AG04449 (cell line): ENCODE data around the gene PRR3.
"Not testable (repeated sequence)": the region's sequence is repeated elsewhere in the genome, so short reads cannot be mapped to it uniquely, and the experiment has no call there.

Experiments
- CTCF ChIA-PET: fragments of 350-600 bp; formaldehyde crosslinking; extraction: SDS; loops from one replicate; lab custom pipeline; 2021; ENCODE audit warnings: antibody characterized with exemption; lab: Yijun Ruan, JAX
- POLR2A ChIA-PET: fragments of 400-600, 350-600 bp; formaldehyde crosslinking; extraction: SDS; loops from one replicate; lab custom pipeline; 2020; ENCODE audit warnings: antibody characterized with exemption, inconsistent platforms; lab: Yijun Ruan, JAX
- DNase-seq: peaks from one replicate; pipeline ENCODE4 v3.0.0-alpha.2; 2010; ENCODE audit warnings: low read depth, low spot score
- H3K4me3 ChIP-seq: 2 replicates; pipeline ENCODE4 v1.5.1; 2011; ENCODE audit warnings: low read depth, mild to moderate bottlenecking, control low read depth, low read length
- CTCF ChIP-seq: IDR thresholded peaks from one replicate; pipeline ENCODE4 v1.5.1; 2011; ENCODE audit warnings: mild to moderate bottlenecking, moderate library complexity, low read length, control low read depth, inconsistent platforms; ENCODE audit not compliant: insufficient read depth; ENCODE audit errors: missing control alignments

PRR3 gene

GRCh38 chr6:30529349-30529875, 27.7 kb upstream of the PRR3 start:
- POLR2A ChIA-PET, DNase-seq, H3K4me3 ChIP-seq: not testable (repeated sequence)
- CTCF ChIA-PET: interaction anchor here (0.8 to 18.1 kb wide), 8 partner anchors 11 to 46 kb away, joined by 3 to 388 read pairs (median 4); no protein-coding TSS in a partner anchor

GRCh38 chr6:30530014-30530413, 27.1 kb upstream of the PRR3 start:
- DNase-seq: no peak
- POLR2A ChIA-PET: no interaction called here
- CTCF ChIA-PET: interaction anchor here (0.8 to 18.1 kb wide), 8 partner anchors 12 to 46 kb away, joined by 3 to 388 read pairs (median 4); no protein-coding TSS in a partner anchor
- H3K4me3 ChIP-seq: no peak overlapping the region
- TF ChIP-seq CTCF: no peak

GRCh38 chr6:30533460-30534294, 23.4 kb upstream of the PRR3 start:
- H3K4me3 ChIP-seq: no peak overlapping the region
- CTCF ChIA-PET: interaction anchor here (0.9 to 18.1 kb wide), 4 partner anchors 9 to 553 kb away, joined by 3 to 388 read pairs (median 136); no protein-coding TSS in a partner anchor
- POLR2A ChIA-PET: interaction anchor here (1.5 kb wide), 1 partner anchor 43 kb away, joined by 3 read pairs; no protein-coding TSS in a partner anchor
- TF ChIP-seq CTCF: no peak
- DNase-seq: no peak

GRCh38 chr6:30537931-30538330, 19.2 kb upstream of the PRR3 start:
- no peak for DNase-seq
- ChIA-PET CTCF (interaction anchor here (0.9 to 23.8 kb wide), 6 partner anchors 13 to 84 kb away, joined by 3 to 788 read pairs (median 136); partner anchors contain the start of genes GNL1 and PRR3), POLR2A (no interaction called here)
- H3K4me3 ChIP-seq: no peak overlapping the region
- no peak for TF ChIP-seq CTCF

- CTCF ChIA-PET: interaction anchor here (0.6 to 23.8 kb wide), 39 partner anchors 12 to 550 kb away, joined by 3 to 788 read pairs (median 6); partner anchors contain the start of genes DHX16, GNL1 and PRR3
- H3K4me3 ChIP-seq: peak overlapping the region; percentile 31
- POLR2A ChIA-PET: interaction anchor here (1.2 kb wide), 1 partner anchor 45 kb away, joined by 4 read pairs; no protein-coding TSS in a partner anchor
- no peak for DNase-seq
- peak; percentile 90 for TF ChIP-seq CTCF
Observed at GRCh38 chr6:30541515-30542403, 15.3 kb upstream of the PRR3 start.

GRCh38 chr6:30542404-30542725, 14.7 kb upstream of the PRR3 start:
- no peak overlapping the region for H3K4me3 ChIP-seq
- CTCF ChIA-PET: interaction anchor here (0.6 to 23.8 kb wide), 18 partner anchors 11 to 545 kb away, joined by 3 to 788 read pairs (median 12); partner anchors contain the start of genes DHX16, GNL1 and PRR3
- no peak for DNase-seq
- POLR2A ChIA-PET: interaction anchor here (0.6 kb wide), 1 partner anchor 71 kb away, joined by 3 read pairs; no protein-coding TSS in a partner anchor
- TF ChIP-seq CTCF: no peak
